SH-SY5Y (cell line): ENCODE results near the gene TMEM240.

Experiments
- GATA2 ChIP-seq: IDR thresholded peaks from 2 replicates; pipeline ENCODE4 v1.6.1; 2011; ENCODE audit warnings: mild to moderate bottlenecking, low read depth, low read length
- GATA3 ChIP-seq: IDR thresholded peaks from 2 replicates; pipeline ENCODE4 v1.6.1; 2011; ENCODE audit warnings: low read depth, mild to moderate bottlenecking, low read length, moderate library complexity

- no peak for TF ChIP-seq GATA2
- TF ChIP-seq GATA3, result no peak
Observed at GRCh38 chr1:1539310-1540089, 924 bp downstream of the TMEM240 start.
